ENCODE results near the gene SYK.

The SYK gene

DNA sequence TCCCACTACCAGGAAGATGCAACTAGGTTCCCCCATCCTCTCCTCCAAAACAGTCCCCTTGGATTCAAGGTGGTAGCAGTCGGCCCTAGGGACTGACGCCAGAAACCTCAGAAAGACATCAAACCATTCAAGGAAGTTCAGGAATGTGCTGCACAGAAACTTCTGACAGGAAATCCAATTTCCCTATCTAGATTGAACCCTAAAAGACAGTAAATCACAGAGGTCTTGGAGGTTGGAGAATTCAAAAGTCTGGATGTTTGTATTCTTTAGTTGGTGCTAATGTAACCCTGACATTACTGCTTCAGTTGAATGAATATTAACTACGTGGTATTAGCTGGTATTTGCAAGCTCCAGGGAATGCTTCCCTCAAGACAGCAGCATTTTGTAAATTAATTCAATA lies 125.3 kb downstream of the SYK start:
- TF ChIP-seq POLR2A (IDR thresholded peaks at IDR 0.05; ENCODE audit: extremely low read depth, insufficient read length) (no peak), MYC (IDR thresholded peaks at IDR 0.05; ENCODE audit: low read depth, low read length) (no peak)
- TF ChIP-seq, protein P1, sequence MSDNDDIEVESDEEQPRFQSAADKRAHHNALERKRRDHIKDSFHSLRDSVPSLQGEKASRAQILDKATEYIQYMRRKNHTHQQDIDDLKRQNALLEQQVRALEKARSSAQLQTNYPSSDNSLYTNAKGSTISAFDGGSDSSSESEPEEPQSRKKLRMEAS (IDR thresholded peaks at IDR 0.05; ENCODE audit: low read depth, low read length), result no peak
- TF ChIP-seq, protein P2, sequence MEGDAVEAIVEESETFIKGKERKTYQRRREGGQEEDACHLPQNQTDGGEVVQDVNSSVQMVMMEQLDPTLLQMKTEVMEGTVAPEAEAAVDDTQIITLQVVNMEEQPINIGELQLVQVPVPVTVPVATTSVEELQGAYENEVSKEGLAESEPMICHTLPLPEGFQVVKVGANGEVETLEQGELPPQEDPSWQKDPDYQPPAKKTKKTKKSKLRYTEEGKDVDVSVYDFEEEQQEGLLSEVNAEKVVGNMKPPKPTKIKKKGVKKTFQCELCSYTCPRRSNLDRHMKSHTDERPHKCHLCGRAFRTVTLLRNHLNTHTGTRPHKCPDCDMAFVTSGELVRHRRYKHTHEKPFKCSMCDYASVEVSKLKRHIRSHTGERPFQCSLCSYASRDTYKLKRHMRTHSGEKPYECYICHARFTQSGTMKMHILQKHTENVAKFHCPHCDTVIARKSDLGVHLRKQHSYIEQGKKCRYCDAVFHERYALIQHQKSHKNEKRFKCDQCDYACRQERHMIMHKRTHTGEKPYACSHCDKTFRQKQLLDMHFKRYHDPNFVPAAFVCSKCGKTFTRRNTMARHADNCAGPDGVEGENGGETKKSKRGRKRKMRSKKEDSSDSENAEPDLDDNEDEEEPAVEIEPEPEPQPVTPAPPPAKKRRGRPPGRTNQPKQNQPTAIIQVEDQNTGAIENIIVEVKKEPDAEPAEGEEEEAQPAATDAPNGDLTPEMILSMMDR (IDR thresholded peaks at IDR 0.05; ENCODE audit: low read depth, low read length), result no peak
- no peak overlapping the region for H3K4me3 ChIP-seq (ENCODE audit: low read depth, low read length)
- DNase-seq (ENCODE audit: low read depth), result no peak

DNA sequence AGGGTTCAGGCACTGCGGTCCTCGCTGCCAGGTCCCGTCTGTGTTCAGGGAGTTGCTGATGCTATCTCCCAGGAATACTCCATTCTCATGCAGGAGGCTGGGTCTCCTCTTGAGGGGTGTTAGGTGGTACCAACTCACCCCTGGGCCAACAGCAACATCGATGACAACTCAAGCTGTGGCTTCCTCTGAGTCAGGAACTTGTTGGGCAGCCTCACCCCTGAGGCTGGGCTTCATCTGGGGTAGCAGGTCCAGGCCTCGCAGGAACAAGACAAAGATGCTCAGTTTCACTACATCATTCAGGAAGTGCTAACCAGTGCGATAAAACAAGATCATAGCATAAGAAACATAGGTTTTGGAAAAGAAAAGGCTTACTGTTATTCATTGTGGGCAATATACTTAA lies 125.9 kb downstream of the SYK start:
- H3K4me3 ChIP-seq (ENCODE audit: low read depth, low read length), result no peak overlapping the region
- no peak for DNase-seq (ENCODE audit: low read depth)
- TF ChIP-seq, protein P2 (IDR thresholded peaks at IDR 0.05; ENCODE audit: low read depth, low read length), result no peak
- TF ChIP-seq POLR2A (IDR thresholded peaks at IDR 0.05; ENCODE audit: extremely low read depth, insufficient read length) (no peak), MYC (IDR thresholded peaks at IDR 0.05; ENCODE audit: low read depth, low read length) (no peak)
- TF ChIP-seq, protein P1 (IDR thresholded peaks at IDR 0.05; ENCODE audit: low read depth, low read length), result no peak

DNA sequence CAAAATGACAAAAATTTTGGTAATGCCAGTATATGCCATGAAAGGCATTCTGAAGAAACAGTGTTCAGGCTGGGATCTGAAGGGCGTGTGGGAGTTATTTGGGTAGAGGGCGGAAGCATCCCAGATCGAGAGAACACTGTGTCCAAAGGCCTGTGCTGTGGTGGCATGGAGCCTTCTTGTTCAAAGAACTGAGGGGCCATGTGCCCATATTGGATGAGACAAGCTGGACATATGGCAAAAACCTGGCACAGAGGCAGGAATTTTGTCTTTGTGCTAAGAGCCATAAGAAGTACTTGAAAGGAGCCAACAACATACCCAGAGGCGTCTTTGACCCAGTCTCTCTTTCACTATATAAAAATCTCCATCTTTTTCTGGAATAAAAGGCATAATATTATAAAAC lies 128.0 kb downstream of the SYK start:
- no peak for DNase-seq (ENCODE audit: low read depth)
- no peak for TF ChIP-seq MYC (IDR thresholded peaks at IDR 0.05; ENCODE audit: low read depth, low read length)
- TF ChIP-seq, protein P1 (IDR thresholded peaks at IDR 0.05; ENCODE audit: low read depth, low read length), result no peak
- TF ChIP-seq, protein P2 (IDR thresholded peaks at IDR 0.05; ENCODE audit: low read depth, low read length), result no peak
- no peak for TF ChIP-seq POLR2A (IDR thresholded peaks at IDR 0.05; ENCODE audit: extremely low read depth, insufficient read length)

DNA sequence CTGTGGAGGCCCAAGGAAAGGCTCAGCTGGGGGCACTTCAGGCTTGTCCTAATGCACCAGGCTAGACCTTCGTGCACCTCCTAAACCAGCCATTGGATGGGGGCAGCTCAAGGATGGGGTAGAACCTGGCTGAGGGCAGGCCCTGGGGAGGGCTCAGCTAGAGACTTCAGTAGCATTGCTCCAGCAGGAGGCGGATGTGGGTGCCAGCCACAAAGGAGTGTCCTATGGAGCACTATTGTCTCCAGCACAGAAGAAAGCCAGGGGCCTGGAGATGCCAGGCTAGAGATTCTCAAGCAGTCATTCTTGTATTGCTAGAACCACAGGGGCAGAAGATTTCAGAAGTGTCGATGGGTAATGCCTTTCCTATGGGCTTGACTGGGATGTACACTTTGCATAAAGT lies 131.8 kb downstream of the SYK start:
- TF ChIP-seq POLR2A (IDR thresholded peaks at IDR 0.05; ENCODE audit: extremely low read depth, insufficient read length) (no peak), MYC (IDR thresholded peaks at IDR 0.05; ENCODE audit: low read depth, low read length) (no peak)
- TF ChIP-seq, protein P1 (IDR thresholded peaks at IDR 0.05; ENCODE audit: low read depth, low read length), result no peak
- TF ChIP-seq, protein P2 (IDR thresholded peaks at IDR 0.05; ENCODE audit: low read depth, low read length), result no peak
- no peak overlapping the region for H3K4me3 ChIP-seq (ENCODE audit: low read depth, low read length)
- no peak for DNase-seq (ENCODE audit: low read depth)

More for the DNA sequence above, 128.0 kb downstream of the SYK start:
- no peak overlapping the region for H3K4me3 ChIP-seq (ENCODE audit: low read depth, low read length)

DNA sequence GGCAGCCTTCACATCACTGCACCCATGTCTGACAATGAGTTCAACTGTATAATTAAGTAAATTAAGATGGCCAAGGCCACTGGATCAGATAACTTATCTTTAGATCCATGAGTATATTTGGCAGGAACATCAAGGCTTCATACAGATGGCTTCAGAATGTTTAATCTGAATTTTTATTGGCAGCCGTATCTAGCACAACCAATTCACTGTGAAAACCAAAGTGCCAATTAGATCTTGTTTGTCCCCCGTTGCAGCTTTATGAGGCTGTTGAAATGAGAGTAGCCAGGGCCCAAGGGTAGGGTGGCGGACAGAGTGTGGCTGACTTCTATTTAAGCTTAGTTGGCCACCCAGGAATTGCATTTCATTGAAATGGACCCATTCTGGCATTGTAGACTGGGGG lies 137.7 kb downstream of the SYK start:
- no peak overlapping the region for H3K4me3 ChIP-seq (ENCODE audit: low read depth, low read length)
- TF ChIP-seq MYC (IDR thresholded peaks at IDR 0.05; ENCODE audit: low read depth, low read length), result no peak
- no peak for TF ChIP-seq POLR2A (IDR thresholded peaks at IDR 0.05; ENCODE audit: extremely low read depth, insufficient read length)
- TF ChIP-seq, protein P2 (IDR thresholded peaks at IDR 0.05; ENCODE audit: low read depth, low read length), result no peak
- TF ChIP-seq, protein P1 (IDR thresholded peaks at IDR 0.05; ENCODE audit: low read depth, low read length), result no peak
- DNase-seq (ENCODE audit: low read depth), result no peak

DNA sequence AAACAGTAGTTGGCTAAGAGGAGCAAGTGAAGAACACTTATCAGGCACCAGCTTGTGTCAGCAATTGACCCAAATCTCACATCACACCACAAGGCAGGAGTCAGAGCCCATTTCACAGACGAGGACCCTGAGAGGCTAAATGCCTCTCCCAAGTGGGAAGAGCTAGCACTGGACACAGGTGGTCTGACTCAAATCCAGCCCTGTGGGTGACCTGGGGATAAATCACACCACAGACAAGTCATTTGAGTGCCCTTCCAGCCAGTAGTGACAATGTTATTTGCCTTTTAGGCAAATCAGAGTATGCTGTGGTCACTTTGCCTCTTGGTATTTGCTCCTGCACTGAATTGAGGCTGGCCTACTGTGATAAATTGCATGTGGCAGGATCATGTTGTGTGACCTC lies 138.7 kb downstream of the SYK start:
- no peak for DNase-seq (ENCODE audit: low read depth)
- no peak overlapping the region for H3K4me3 ChIP-seq (ENCODE audit: low read depth, low read length)
- TF ChIP-seq POLR2A (IDR thresholded peaks at IDR 0.05; ENCODE audit: extremely low read depth, insufficient read length) (no peak), MYC (IDR thresholded peaks at IDR 0.05; ENCODE audit: low read depth, low read length) (no peak)
- TF ChIP-seq, protein P2 (IDR thresholded peaks at IDR 0.05; ENCODE audit: low read depth, low read length), result no peak
- TF ChIP-seq, protein P1 (IDR thresholded peaks at IDR 0.05; ENCODE audit: low read depth, low read length), result no peak

Measured in NB4 (cell line).